WERI-Rb-1 (cell line): ENCODE data around the gene ZNF407.

Experiments
- DNase-seq: peaks from one replicate; pipeline ENCODE4 v3.0.0-alpha.2; 2020
- H3K27ac ChIP-seq: fragments of 250-450 bp; sonication (Bioruptor Pico); 2 replicates; pipeline ENCODE4 v1.5.1; 2020; ENCODE audit warnings: mild to moderate bottlenecking, moderate library complexity
- H3K27me3 ChIP-seq: fragments of 250-450 bp; sonication (Bioruptor Pico); 2 replicates; pipeline ENCODE4 v1.5.1; 2021; ENCODE audit warnings: mild to moderate bottlenecking, low read depth, moderate library complexity; ENCODE audit not compliant: insufficient read depth, severe bottlenecking
- H3K36me3 ChIP-seq: fragments of 250-450 bp; sonication (Bioruptor Pico); 2 replicates; pipeline ENCODE4 v1.5.1; 2020; ENCODE audit warnings: mild to moderate bottlenecking, moderate library complexity
- H3K4me3 ChIP-seq: 2 replicates; pipeline ENCODE4 v1.5.1; 2011; ENCODE audit warnings: low read depth, mild to moderate bottlenecking, control low read depth, low read length
- H3K9me3 ChIP-seq: fragments of 250-450 bp; sonication (Bioruptor Pico); 2 replicates; pipeline ENCODE4 v1.5.1; 2021; ENCODE audit warnings: mild to moderate bottlenecking, moderate library complexity; ENCODE audit not compliant: severe bottlenecking
- TF ChIP-seq, protein P1 (sequence below): IDR thresholded peaks from 2 replicates; pipeline ENCODE4 v1.5.1; 2011; ENCODE audit warnings: low read depth, mild to moderate bottlenecking, control low read depth, inconsistent platforms, low read length

The ZNF407 gene

DNA sequence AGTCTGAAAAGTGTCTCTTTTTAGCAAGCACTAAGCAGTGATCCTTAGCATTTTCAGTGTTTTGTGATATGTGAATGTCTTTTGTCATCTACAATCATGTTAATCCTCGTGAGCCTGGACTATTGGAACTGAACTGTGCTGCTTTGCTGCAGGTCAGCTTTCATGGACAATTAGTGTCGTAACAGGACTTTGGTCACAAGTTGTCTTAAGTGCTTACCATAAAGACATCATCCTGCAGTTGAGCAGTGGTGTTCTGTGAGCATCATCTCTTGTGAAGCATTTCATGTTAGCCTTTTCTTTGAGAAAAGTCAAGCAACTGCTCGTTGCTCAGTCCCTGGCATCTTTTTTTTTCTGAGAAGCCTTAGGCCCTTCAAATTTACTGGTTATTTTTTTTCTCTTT lies 135.9 kb downstream of the ZNF407 start:
- Histone ChIP-seq H3K27ac (no peak overlapping the region), H3K9me3 (no peaks in the 10 kb centered on the region), H3K27me3 (no peaks in the 10 kb centered on the region), H3K4me3 (no peak overlapping the region), H3K36me3 (no peaks in the 10 kb centered on the region)
- TF ChIP-seq, protein P1, sequence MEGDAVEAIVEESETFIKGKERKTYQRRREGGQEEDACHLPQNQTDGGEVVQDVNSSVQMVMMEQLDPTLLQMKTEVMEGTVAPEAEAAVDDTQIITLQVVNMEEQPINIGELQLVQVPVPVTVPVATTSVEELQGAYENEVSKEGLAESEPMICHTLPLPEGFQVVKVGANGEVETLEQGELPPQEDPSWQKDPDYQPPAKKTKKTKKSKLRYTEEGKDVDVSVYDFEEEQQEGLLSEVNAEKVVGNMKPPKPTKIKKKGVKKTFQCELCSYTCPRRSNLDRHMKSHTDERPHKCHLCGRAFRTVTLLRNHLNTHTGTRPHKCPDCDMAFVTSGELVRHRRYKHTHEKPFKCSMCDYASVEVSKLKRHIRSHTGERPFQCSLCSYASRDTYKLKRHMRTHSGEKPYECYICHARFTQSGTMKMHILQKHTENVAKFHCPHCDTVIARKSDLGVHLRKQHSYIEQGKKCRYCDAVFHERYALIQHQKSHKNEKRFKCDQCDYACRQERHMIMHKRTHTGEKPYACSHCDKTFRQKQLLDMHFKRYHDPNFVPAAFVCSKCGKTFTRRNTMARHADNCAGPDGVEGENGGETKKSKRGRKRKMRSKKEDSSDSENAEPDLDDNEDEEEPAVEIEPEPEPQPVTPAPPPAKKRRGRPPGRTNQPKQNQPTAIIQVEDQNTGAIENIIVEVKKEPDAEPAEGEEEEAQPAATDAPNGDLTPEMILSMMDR: no peak
- no peak for DNase-seq

DNA sequence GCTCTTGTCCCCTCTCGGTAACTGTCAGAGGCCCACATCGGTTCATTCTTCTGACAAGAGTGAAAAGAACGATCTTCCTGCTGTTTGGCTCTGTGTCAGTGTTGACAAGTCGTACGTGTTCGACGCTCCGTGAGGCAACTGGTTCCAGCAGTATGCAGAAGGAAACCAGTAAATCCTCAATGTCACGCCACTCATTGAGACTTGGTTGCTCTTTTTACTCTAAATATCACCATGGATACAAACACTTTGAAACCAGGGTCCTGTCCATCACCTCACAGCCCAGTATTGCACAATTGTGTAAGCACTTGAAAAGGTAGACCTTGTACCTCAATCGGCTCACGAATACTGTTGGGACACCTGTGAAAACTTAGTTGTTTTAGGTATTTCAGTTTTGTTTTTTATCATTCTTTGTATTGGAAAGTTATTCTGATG lies 136.4 kb downstream of the ZNF407 start:
- Histone ChIP-seq H3K36me3 (no peaks in the 10 kb centered on the region), H3K9me3 (no peaks in the 10 kb centered on the region), H3K4me3 (no peak overlapping the region), H3K27me3 (no peaks in the 10 kb centered on the region), H3K27ac (no peak overlapping the region)
- DNase-seq: no peak
- TF ChIP-seq, protein P1: no peak

DNA sequence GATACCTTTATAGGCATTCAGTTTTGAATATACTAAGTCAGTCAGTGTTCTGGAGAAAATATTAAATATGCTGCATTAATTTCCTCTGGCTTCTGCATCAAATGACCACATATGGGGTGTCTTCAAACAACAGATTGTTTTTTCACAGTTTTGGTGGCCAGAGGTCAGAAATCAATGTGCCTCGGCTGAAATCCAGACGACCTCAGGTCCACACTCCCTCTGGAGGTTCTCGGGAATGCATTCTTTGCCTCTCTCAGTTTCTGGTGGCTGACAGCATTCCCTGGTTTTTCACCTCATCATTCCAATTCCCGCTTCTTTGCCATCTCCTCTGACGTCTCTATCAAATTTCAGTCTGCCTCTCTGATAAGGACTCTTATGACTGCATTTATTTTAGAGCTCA lies 142.3 kb downstream of the ZNF407 start:
- H3K4me3 ChIP-seq: no peak overlapping the region
- H3K27ac ChIP-seq: no peak overlapping the region
- no peaks in the 10 kb centered on the region for H3K9me3 ChIP-seq
- TF ChIP-seq, protein P1: no peak
- no peak for DNase-seq
- H3K27me3 ChIP-seq: no peaks in the 10 kb centered on the region
- no peaks in the 10 kb centered on the region for H3K36me3 ChIP-seq

DNA sequence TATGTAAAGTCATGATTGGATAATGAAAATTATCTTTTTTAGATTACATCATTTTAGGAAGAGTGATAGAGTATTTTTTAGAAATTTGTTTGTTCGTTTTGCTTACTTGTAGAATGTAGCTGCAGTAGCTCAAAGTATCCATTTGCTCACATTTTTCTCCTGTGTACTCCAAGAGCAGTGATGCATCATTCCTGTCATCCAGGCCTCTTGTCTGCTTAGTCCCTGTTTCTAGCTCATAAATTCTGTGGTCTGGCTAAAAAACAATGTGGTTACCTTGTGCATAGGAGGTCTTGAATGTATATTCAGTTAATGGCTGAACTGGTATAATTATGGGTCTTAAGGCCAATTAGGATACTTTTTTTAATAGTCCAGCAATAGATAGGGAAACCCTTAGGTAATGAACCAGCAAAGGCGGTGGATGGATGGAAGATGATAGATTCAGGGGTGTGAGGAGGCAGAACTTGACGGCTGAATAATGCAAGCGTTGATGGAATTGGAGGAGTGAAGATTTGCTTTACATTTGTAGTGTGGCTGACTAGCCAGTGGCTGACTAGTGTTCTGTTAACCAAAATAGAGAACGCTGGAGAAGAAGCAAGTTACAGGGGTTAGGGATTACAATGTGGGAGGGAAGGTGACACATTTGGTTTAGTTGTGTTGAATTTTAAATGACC lies 145.0 kb downstream of the ZNF407 start:
- TF ChIP-seq, protein P1: no peak
- no peak overlapping the region for H3K4me3 ChIP-seq
- H3K9me3 ChIP-seq: no peaks in the 10 kb centered on the region
- no peaks in the 10 kb centered on the region for H3K36me3 ChIP-seq
- H3K27ac ChIP-seq: no peak overlapping the region
- no peaks in the 10 kb centered on the region for H3K27me3 ChIP-seq
- no peak for DNase-seq

DNA sequence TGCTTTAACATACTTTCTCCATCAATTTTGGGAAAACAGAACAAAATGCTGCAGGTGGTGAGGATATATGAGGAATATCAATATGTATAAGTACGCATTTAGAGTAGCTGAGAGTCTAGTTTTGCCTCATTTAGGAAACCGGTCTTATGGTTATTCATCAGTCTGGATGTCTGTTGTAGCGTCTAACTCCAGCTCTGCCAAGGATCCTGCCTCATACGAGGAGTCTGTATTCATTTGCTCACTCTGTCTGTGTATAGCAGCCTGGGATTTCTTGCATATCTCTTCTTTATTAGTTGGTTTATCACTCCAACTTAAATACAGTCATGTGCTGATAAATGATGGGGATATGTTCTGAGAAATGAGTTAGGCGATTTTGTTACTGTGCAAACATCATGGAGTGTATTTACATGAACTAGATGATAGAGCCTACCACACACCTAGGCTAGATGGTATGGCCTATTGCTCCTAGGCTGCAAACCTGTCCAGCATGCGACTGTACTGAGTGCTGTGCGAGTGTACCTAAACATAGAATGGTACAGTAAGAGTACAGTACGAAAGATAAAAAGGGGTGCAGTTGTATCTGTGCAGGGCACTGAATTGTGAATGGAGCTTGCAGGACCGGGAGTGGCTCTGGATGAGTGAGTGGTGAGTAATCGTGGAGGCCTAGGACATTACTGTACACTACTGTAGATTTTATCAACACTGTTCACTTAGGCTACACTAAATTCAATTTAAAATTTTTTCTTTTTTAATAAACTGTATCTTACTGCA lies 148.1 kb downstream of the ZNF407 start:
- no peaks in the 10 kb centered on the region for H3K9me3 ChIP-seq
- no peak overlapping the region for H3K4me3 ChIP-seq
- no peak for DNase-seq
- TF ChIP-seq, protein P1: no peak
- no peak overlapping the region for H3K27ac ChIP-seq
- no peaks in the 10 kb centered on the region for H3K27me3 ChIP-seq
- H3K36me3 ChIP-seq: no peaks in the 10 kb centered on the region
